OCI-LY3 (cell line): ENCODE results near the gene CSTB.

ENCODE experiments used
- H2AFZ ChIP-seq: fragments of 200-600, 300-600 bp; shearing (Covaris generic); 2 replicates; pipeline ENCODE4 v1.6.0; 2014; ENCODE audit warnings: antibody characterized with exemption, low read depth, low read length
- H3K27ac ChIP-seq: fragments of 200-600, 300-600 bp; sonication (generic); 2 replicates; pipeline ENCODE4 v1.5.1; 2014; ENCODE audit warnings: mild to moderate bottlenecking, low read length, moderate library complexity, mixed read lengths
- H3K27me3 ChIP-seq: fragments of 200-600, 300-600 bp; sonication (generic); 2 replicates; pipeline ENCODE4 v1.6.1; 2014; ENCODE audit warnings: low read depth, low read length, mixed read lengths
- H3K36me3 ChIP-seq: fragments of 200-600, 300-600 bp; sonication (generic); replicated peaks from 2 replicates; pipeline ENCODE3; 2014; ENCODE audit warnings: low read depth, low read length, mixed read lengths
- H3K4me1 ChIP-seq: fragments of 300-600, 200-600 bp; sonication (generic); 2 replicates; pipeline ENCODE4 v1.6.1; 2014; ENCODE audit warnings: low read length, mixed read lengths
- H3K4me2 ChIP-seq: fragments of 200-600, 300-600 bp; sonication (generic); 2 replicates; pipeline ENCODE4 v1.6.1; 2014; ENCODE audit warnings: low read length, mixed read lengths
- H3K4me3 ChIP-seq: fragments of 300-600, 200-600 bp; sonication (generic); 2 replicates; pipeline ENCODE4 v1.5.1; 2014; ENCODE audit warnings: antibody characterized with exemption, mild to moderate bottlenecking, low read length, moderate library complexity
- H3K79me2 ChIP-seq: fragments of 300-600, 200-600 bp; shearing (Covaris generic); 2 replicates; pipeline ENCODE4 v1.6.1; 2014; ENCODE audit warnings: mild to moderate bottlenecking, low read length, mixed read lengths
- H3K9ac ChIP-seq: fragments of 300-600, 200-600 bp; shearing (Covaris generic); 2 replicates; pipeline ENCODE4 v1.6.0; 2014; ENCODE audit warnings: mild to moderate bottlenecking, low read length, moderate library complexity
- H3K9me3 ChIP-seq: fragments of 200-600, 300-600 bp; shearing (Covaris generic); 2 replicates; pipeline ENCODE4 v1.6.1; 2014; ENCODE audit warnings: low read length, mixed read lengths; ENCODE audit not compliant: insufficient read depth
- H4K20me1 ChIP-seq: fragments of 200-600, 300-600 bp; sonication (generic); 2 replicates; pipeline ENCODE4 v1.6.1; 2016; ENCODE audit warnings: low read length, mixed read lengths; ENCODE audit not compliant: insufficient read depth
- CTCF ChIP-seq: fragments of 200-600, 300-600 bp; sonication (generic); IDR thresholded peaks from 2 replicates; pipeline ENCODE4 v1.5.1; 2014; ENCODE audit warnings: antibody characterized with exemption, low read length, low read depth
- EZH2phosphoT487 ChIP-seq: fragments of 200-600 bp; shearing (Covaris generic); IDR thresholded peaks from 2 replicates; pipeline ENCODE4 v1.6.1; 2018; ENCODE audit warnings: antibody characterized with exemption, mixed run types, low read depth

The CSTB gene

GRCh38 chr21:43766734-43767497 lies 9.2 kb downstream of the CSTB start:
- Histone ChIP-seq H3K9ac (no peak overlapping the region), H3K4me2 (no peak overlapping the region), H3K27ac (no peak overlapping the region), H4K20me1 (no peaks in the 10 kb centered on the region), H3K9me3 (no peaks in the 10 kb centered on the region), H2AFZ (no peak overlapping the region), H3K4me3 (no peak overlapping the region), H3K79me2 (no peaks in the 10 kb centered on the region), H3K4me1 (no peaks in the 10 kb centered on the region), H3K36me3 (no peaks in the 10 kb centered on the region), H3K27me3 (no peaks in the 10 kb centered on the region)
- TF ChIP-seq CTCF, result no peak
- TF ChIP-seq EZH2phosphoT487, result no peak

- Histone ChIP-seq H3K9me3 (no peaks in the 10 kb centered on the region), H3K4me3 (no peak overlapping the region), H3K79me2 (no peaks in the 10 kb centered on the region), H3K9ac (no peak overlapping the region), H3K27me3 (no peaks in the 10 kb centered on the region), H3K36me3 (no peaks in the 10 kb centered on the region), H2AFZ (no peak overlapping the region), H3K27ac (no peak overlapping the region), H3K4me1 (no peaks in the 10 kb centered on the region), H3K4me2 (no peak overlapping the region), H4K20me1 (no peaks in the 10 kb centered on the region)
- TF ChIP-seq EZH2phosphoT487 (no peak), CTCF (no peak)
Observed at GRCh38 chr21:43764576-43765495, 11.3 kb downstream of the CSTB start.

GRCh38 chr21:43763901-43764523 lies 12.1 kb downstream of the CSTB start:
- no peaks in the 10 kb centered on the region for H3K36me3 ChIP-seq
- no peak overlapping the region for H3K4me3 ChIP-seq
- no peaks in the 10 kb centered on the region for H3K27me3 ChIP-seq
- H3K9me3 ChIP-seq, result no peaks in the 10 kb centered on the region
- no peaks in the 10 kb centered on the region for H3K79me2 ChIP-seq
- H4K20me1 ChIP-seq, result no peaks in the 10 kb centered on the region
- no peak overlapping the region for H3K4me2 ChIP-seq
- TF ChIP-seq EZH2phosphoT487 (no peak), CTCF (no peak)
- H3K9ac ChIP-seq, result no peak overlapping the region
- H3K27ac ChIP-seq, result no peak overlapping the region
- H2AFZ ChIP-seq, result no peak overlapping the region
- no peaks in the 10 kb centered on the region for H3K4me1 ChIP-seq
